NCI-H1092 (cell line): ENCODE measurements around the gene UVRAG.
"Not testable (repeated sequence)": the region's sequence is repeated elsewhere in the genome, so short reads cannot be mapped to it uniquely, and the experiment has no call there.

Source experiments
- DNase-seq: peaks from one replicate; lab custom pipeline; 2025; lab: John Stamatoyannopoulos, UW

The UVRAG gene

DNA sequence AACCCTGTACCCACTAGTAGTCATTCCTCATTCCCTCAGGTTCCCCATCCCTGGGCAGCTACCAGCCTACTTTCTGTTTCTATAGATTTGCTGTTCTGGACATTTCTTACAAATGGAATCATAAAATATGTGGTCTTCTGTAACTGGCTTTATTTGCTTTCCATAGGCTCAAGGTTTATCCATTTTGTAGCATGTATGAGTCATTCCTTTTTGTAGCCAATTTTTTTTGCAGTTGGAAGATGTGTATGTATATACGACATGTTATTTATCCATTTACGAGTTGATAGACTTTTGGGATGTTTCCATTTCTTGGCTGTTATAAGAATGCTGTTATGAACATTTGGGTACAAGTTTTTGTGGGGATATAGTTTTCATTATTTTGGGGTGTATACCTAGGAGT is 260.7 kb downstream of the UVRAG start:
- DNase-seq, result no peak

DNA sequence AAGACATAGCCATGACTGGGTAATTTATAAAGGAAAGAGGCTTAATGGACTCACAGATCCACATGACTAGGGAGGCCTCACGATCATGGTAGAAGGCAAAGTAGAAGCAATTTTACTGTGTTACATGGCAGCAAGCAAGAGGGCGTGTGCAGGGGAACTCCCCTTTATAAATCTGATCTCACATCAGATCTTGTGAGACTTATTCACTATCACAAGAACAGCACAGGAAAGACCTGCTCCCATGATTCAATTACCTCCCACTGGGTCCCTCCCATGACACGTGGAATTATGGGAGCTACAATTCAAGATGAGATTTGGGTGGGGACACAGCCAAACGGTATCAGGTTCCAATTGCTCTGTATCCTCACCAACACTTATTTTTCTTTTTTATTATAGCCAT is 261.2 kb downstream of the UVRAG start:
- not testable (repeated sequence) for DNase-seq

DNA sequence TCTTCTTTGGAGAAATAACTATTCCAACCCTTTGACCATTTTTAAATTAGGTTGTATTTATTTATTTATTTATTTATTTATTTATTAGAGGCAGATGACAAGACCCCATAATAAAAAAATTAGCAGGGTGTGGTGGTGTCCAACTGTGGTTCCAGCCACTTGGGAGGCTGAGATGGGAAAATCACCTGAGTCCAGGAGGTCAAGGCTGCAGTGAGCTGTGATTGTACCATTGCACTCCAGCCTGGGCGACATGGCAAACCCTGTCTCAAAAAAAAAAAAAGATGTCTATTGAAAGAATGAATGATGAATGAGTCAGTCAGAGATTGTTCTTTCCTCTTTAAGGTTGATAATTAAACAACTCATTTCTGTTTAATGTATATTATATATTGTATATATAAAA is 261.7 kb downstream of the UVRAG start:
- DNase-seq, result no peak

DNA sequence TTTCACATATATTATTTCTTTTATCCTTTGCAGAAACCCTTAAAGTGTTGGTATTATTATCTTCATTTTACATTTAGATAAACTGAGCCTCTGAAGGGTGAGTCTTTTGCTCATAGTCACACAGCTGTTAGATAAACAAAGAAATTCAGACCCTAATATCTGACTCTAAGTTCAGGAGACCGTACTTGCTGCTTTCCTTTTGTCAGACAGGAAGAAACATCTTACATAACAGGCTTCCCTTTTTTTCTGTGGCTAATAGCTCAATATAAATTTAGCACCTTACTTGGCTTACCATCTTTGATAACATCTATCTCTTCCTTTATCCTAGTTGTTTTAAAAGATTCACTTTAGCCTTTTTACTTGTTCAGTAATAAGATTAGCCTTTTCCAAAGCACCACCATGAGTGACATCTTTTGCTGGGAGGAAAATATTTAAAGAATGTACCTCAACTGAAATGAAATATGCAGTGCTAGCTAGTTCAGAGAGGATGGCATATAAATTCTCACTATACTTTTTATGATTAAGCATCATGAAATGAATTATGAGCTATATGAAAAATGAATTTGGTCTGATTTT is 262.7 kb downstream of the UVRAG start:
- no peak for DNase-seq

DNA sequence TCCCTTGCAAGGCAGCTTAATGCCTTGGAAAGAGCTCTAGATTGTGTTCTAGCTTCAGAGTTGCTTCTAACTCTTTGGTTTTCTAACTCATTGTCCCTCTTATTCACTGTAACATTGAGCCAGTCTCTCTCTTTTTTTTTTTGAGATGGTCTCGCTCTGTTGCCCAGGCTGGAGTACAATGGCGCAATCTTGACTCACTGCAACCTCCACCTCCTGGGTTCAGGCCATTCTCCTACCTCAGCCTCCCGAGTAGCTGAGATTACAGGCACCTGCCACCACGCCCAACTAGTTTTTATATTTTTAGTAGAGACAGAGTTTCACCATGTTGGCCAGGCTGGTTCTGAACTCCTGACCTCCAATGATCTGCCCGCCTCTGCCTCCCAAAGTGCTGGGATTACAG is 266.1 kb downstream of the UVRAG start:
- DNase-seq, result not testable (repeated sequence)

DNA sequence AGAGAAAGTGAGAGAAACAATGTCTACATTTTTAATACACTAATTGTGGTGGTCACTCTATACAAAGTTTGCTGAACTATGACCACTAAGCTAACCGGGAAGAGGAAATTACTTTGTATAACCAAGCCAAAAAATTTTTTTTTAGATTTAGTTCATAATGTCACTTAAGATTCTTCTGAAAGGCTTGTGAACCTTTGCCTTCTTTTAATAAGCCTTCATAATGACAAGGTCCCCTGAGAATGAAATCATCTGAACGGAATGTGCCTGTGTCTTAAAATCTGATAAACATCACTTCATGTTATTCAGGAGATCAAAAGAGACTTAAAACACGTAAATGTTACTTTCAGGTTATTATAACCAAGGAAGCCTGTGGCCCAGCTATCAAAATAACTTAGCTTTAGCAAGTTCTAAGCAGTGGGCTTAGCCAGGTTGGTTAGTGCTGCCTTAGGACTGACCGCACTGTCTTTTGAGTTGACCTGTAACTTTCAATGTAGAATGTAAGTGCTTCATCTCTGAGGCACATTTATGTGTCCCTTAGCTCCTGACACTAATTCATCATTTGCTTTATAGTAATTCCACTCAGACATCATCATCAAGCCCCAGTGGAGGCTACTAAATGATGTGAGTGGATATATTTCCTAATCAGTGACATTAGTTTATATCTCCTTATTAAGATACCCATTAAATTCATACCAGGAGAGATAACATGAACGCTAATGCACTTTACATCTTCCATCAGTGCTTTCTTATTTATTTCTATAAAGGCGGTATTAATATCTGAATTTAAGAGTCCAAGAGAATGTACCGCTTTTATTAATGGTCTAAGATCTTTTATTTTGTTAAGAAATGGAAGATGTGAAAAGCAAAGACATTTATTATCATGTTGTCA is 268.8 kb downstream of the UVRAG start:
- DNase-seq, result no peak

DNA sequence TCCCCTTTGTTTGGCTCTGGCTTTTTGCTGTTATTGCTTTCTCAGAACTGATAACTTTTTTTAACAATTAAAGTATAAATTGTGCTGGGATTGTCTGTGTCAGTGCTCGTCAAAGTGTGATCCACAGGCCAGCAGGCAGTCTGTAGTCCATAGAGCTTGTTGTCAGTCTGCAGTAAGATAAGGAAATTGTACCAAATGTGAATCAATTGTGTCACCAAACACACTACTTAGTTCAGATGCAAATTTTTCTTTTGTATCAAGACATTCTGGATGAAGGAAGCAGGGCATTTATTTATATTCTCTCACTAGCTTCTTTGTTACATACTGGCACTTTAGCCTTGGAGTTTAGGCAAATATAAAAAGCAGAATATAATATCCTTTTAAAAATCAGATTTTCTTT is 270.3 kb downstream of the UVRAG start:
- DNase-seq, result no peak

DNA sequence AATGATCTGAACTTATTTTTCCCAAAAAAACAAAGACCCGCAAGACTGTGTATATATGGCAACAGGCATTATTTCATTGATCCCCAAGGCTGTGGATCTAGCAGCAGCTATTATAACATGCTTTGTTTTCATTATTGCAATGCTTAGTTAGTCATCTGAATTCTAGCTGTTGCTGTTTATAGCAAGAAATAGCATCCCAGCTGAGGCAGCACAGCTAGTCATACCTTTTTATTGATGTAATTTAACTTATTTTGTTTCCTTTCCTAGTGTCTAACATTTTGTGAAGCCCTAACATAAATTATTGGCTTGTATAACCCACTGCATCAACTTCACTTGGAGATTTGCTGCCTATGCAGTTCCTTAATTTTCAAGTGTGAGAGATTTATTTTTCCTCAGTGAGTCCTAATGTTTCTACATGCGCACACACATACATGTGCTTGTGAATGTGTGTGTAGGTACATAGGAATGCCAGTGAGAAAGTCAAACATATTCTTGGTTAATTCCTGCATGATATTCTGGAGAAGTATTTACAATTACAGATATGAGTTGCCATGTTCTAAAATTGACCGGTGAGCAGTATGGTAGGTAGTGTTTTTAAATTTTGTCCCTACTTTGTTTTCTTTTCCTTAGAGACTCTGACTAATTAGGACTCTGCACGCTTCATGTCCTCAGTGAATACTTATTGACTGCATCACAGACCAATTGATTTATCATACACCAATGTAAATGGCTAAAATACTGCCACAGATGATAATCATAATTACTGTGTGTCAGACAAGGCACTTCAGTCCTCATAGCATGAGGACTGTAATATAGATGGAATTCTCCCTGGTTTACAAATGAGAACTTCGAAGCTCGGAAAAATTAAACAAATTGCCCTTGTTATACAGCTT is 272.0 kb downstream of the UVRAG start:
- no peak for DNase-seq

DNA sequence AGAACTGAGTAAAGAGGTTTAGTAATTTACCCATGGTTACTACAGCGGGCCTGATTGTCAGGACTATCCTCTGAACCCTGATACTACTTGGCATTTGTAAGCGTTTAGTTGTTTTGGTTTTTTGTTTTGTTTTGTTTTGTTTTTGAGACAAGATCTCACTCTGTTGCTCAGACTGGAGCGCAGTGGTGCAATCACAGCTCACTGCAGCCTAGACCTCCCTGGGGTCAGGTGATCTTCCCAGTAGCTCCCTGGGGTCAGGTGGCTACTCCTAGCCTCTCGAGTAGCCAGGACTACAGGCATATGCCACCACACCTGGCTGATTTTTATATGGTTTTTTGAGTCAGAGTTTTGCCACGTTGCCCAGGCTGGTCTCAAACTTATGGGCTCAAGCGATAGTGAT is 272.7 kb downstream of the UVRAG start:
- DNase-seq, result no peak

DNA sequence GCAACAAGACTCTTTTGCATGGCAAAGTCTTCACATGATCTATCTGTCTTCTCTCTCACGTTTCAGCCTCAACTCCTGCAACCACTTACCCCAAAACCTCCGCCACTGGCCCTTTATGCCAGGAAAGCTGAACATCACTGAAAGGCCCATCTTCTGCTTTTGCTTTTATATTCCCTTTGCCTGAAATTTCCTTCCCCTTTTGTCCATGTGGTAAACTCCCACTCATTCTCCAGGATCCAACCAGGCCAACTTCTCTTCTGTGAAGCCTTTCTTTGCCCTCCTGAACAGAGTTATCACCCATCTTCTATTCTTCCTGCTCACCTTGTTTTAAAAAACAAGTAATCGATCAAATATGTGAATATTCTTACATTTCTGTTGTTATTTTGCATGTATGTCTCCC is 273.5 kb downstream of the UVRAG start:
- DNase-seq, result no peak

DNA sequence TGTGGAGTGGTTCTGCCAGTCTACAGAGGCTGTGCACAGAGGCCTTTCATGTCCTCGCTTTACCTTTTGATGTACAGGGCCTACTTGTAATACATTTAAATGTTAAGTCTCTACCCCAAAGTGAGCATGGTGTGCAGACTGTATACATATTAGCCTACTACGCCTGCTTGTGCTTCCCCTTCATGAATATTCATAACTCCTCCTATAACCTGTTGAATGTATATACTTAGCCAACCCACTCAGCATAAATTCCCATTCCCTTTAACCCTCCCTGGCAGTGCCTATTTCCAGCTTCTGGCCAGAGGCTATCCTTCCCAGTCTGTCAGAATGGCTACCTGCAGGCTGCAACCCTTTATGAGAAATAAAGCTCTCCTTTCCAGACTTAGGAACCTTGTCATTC is 275.2 kb downstream of the UVRAG start:
- DNase-seq, result no peak

DNA sequence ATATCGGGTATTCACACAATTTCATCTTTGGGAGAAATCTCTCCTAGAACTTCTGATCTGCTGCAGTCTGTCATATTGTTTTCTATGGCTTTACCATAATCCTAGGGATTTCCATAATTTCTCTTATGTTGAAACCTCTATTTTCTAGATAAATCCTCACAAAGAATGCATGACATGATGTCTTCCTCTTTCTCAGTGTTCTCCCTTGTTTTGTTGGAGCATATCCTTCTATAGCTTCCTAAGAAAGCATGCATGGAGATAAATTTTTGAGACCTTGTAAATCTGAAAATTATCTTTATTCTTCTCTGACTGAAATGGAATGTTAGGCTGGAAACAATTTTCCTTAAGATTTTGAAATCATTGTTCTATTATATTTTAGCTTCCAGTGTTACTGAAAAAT is 275.8 kb downstream of the UVRAG start:
- no peak for DNase-seq

DNA sequence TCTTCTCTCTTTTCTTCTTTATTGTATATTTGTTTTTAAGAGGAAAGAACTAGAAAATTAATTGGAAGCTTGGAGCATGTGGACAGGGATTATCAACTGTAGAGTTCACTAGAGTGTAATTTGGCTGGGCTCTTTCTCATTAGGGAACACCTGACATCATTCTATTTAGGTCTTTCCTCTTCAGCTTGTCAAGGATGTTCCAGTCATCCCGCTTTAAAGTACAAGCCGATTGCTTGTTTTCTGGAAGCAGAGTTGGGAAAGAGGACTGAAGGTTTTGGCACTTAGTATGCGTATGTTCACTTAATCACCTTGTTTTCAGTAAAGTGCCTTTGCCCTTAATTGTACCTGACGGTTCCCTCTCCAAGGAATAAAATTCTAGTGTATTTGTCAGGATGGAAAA is 279.7 kb downstream of the UVRAG start:
- no peak for DNase-seq

DNA sequence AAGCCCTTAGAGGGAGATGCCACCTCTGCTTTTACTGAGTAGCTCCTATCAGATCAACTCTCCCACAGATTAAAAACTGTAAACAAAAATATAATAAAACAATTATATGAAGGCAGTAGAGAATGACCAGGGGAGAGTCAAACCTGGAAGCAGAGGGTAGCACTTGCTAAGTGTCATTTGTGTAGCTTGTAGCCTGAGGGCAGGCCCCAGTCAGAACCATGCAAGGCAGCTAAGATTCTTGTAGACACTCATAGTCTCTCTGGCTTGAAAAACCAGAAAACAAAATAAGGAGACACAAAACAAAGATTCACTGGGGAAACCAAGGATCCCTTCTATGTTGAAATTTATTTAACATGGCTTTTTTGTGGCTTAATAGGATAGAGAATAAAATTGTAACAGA is 280.9 kb downstream of the UVRAG start:
- DNase-seq, result no peak

DNA sequence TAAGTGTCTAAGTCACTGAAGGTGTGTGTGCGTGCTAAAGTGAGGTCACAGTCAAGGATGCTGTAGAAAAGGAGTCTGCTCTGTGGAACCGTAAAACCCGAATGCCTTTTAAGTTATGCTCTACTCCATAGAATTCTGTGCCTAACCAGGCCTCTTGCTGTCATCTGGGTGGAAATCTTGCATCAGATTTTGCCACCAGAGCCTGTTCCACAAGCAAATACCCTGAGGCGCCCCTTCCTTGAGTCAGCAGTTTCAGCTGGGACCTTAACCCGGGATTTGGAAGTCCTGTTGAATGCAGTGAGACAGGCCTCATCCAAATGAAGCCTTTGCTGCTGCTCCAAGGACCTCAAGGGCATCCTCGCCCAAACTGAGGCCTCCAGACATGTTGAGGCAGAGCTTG is 281.5 kb downstream of the UVRAG start:
- DNase-seq, result no peak

DNA sequence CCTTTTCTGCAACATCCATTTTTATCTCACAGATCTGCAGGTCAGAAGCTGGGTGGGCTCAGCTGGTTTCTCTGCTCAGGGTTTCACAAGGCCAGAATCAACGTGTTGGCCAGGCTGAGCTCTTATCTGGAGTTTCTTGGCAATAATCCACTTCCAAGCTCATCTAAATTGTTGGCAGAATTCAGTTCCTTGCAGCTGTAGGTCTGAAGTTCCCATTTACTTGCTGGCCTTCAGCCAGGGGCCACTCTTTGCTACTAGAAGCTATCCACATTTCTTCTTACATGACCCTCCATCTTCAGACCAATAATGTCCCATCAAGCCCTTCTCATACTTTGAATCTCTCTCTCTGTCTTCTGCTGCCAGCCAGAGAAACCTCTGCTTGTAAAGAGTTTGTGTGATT is 287.8 kb downstream of the UVRAG start:
- DNase-seq, result no peak

DNA sequence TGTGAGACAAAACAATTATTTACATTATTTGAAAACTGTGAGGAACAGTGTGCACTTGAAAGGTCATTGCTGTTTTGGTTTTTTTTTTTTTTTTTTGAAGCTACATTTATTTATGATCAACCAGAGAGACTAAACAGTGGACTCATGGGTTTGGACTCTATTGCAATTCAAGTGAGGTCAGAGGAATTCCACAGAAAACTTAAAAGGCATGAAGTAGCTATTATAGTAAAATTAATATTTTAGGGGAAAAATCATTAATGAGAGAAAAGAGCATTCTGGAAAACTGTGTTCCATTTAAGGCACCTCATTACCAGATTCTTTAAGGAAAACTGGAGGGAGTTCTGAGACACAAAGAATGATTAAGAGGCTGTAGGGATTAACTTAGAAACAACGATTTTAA is 288.4 kb downstream of the UVRAG start:
- DNase-seq, result no peak

DNA sequence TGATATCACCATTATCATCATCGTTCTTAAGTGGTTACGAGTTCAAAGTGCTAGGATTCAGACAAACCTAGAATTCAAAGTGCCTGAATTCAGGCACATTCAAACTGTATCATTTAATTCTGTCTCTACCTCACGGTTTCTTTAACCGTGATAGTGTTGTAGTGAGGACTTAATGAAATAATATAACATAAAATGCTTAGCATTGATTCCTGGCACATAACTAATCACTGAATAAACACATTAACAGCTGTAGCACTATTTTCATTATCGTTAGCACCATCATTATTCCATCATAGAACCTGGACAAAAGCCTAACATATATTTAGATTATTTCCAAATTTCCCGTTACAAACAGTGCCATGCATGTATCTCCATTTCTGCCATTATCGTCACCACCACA is 289.3 kb downstream of the UVRAG start:
- no peak for DNase-seq

DNA sequence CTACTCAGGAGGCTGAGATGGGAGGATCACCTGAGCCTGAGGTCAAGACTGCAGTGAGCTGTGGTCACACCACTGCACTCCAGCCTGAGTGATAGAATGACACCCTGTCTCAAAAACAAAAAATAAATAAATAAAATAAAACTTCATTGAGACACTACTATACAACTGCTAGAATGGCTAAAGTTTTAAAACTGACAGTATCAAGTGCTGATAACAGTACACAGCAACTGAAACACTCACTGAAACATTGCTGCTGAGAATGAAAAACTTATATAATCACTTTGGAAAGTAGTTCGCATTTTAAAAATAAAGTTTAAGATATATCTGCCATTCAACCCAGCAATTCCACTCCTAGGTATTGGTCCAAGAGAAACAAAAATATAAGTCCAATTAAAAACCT is 290.6 kb downstream of the UVRAG start:
- no peak for DNase-seq

DNA sequence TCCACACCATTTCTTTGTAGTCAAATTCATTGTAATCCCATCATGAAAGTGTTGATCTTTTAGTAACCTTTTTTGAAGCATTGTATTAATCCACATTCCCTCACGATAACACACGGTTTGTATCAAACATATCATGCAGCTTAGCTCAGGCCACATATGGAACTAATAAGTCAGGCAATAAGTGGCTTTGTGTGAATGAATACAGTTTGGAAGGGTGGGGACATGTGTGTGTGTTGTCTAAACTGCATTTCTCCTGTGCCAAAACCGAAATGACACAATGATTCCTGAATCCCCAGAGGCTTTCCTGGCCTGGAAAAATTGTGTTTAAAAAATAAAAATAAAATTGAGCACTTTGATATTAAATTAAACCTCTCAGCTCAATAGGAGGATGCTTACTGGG is 293.0 kb downstream of the UVRAG start:
- DNase-seq, result no peak

DNA sequence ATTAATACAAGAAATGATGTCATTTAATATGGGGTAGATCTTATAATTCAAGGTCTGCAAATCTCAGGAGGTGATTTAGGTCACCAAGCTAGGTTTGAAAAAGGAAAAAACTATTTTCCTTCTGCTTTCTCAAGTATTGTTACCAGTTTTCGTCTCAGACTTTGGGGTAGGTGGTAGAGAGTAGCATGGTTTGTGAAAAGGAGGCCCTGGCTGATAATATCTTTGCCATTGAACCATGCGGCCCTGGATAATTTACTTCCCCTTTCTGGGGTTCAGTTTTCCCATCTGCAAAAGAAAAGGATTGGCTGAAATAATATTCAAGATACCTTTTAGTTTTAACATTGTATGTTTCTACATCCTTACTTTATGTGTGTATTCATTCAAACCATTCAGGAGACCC is 299.2 kb downstream of the UVRAG start:
- no peak for DNase-seq

DNA sequence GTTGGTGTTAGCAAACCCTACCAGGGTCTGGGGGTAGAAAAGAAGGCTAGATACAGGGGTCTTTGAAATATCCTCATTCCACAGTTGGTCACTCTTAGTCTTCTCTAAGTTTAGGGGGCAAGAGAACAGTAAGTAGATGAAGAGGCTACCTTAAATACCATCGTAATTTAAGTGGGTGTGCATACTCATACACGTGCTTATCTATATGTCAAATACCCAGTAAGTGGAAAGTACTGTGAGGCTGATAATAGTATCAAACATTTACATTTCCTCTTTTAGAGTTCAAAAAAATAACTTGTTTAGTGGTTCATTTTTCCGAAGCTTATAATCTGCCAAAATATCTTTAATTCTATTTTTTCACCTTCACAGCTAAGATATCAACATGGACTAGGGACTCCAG is 300.5 kb downstream of the UVRAG start:
- no peak for DNase-seq

DNA sequence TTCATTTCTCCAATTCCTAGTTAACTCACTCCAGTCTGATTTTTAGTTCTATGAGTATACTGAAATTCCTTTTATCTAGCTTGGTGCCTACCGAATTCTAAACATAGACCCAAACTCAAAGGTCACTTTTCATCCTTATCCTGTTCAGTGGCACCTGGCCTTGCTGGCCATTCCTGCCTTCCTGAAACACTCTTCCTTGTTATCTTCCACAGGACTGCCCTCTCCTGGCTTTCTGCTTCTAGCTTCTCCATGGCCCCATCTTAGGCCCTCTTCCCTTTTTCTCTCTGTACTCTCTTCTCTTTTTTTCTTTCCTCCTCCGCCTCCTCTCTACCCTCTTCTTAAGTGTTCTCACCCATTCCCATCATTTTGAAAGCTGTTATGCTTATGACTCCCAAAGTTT is 304.0 kb downstream of the UVRAG start:
- DNase-seq, result no peak
